HepG2 (cell line): Measurements from ENCODE around the gene NAA38. TPM values are rescaled to one million over a fixed set of nuclear protein-coding genes. Genes with fewer than 3 reads are reported as not detected.

ENCODE experiments used
- ASH2L ChIP-seq: fragments of 300-600, 200-600 bp; sonication (generic); IDR thresholded peaks from 2 replicates; pipeline ENCODE4 v1.7.0; 2017; ENCODE audit warnings: low read depth, mild to moderate bottlenecking, moderate library complexity, mixed read lengths, low read length; ENCODE audit not compliant: insufficient read length
- CREM ChIP-seq, 2 experiments: sonication (generic) in 1 of 2; formaldehyde crosslinking in 1 of 2; IDR thresholded peaks; 2 replicates each; pipeline versions ENCODE4 v1.4.0 to v1.6.1; 2016 to 2020; ENCODE audit warnings: antibody characterized with exemption in 1 of 2, mild to moderate bottlenecking in 1 of 2, missing genetic modification reagents in 1 of 2
- GFI1 ChIP-seq: sonication (generic); formaldehyde crosslinking; IDR thresholded peaks from 2 replicates; pipeline ENCODE4 v1.5.0; 2020; ENCODE audit warnings: missing genetic modification reagents, mild to moderate bottlenecking, borderline replicate concordance
- HNF4A ChIP-seq: sonication (generic); formaldehyde crosslinking; IDR thresholded peaks from 2 replicates; pipeline ENCODE4 v1.4.0; 2020; ENCODE audit warnings: missing genetic modification reagents
- ISX ChIP-seq: sonication (generic); formaldehyde crosslinking; conservative IDR thresholded peaks from 2 replicates; pipeline ENCODE4 v1.5.0; 2020; ENCODE audit warnings: missing genetic modification reagents
- MEIS2 ChIP-seq: sonication (generic); formaldehyde crosslinking; IDR thresholded peaks from 2 replicates; pipeline ENCODE4 v1.9.0; 2021; ENCODE audit warnings: mild to moderate bottlenecking, missing genetic modification reagents
- NKX3-1 ChIP-seq: sonication (generic); formaldehyde crosslinking; IDR thresholded peaks from 2 replicates; pipeline ENCODE4 v1.5.0; 2020; ENCODE audit warnings: missing genetic modification reagents
- NR2C2 ChIP-seq: sonication (generic); formaldehyde crosslinking; IDR thresholded peaks from 2 replicates; pipeline ENCODE4 v1.4.0; 2020; ENCODE audit warnings: missing genetic modification reagents, mild to moderate bottlenecking, moderate library complexity, borderline replicate concordance
- RARG ChIP-seq: sonication (generic); formaldehyde crosslinking; IDR thresholded peaks from 2 replicates; pipeline ENCODE4 v1.4.0; 2020; ENCODE audit warnings: low read depth, mild to moderate bottlenecking, missing genetic modification reagents
- SKIL ChIP-seq: sonication (generic); formaldehyde crosslinking; IDR thresholded peaks from 2 replicates; pipeline ENCODE4 v1.8.0; 2022; ENCODE audit warnings: missing genetic modification reagents, mild to moderate bottlenecking, moderate library complexity, borderline replicate concordance
- SMYD3 ChIP-seq: sonication (generic); formaldehyde crosslinking; IDR thresholded peaks from 2 replicates; pipeline ENCODE4 v1.8.1; 2023; ENCODE audit warnings: mild to moderate bottlenecking, missing genetic modification reagents
- SOX13 ChIP-seq, 3 experiments: fragments of 450-650 bp in 1 of 3; sonication (generic) in 1 of 3; formaldehyde crosslinking in 1 of 3; IDR thresholded peaks in 2 of 3; conservative IDR thresholded peaks in 1 of 3; 2 replicates each; pipeline versions ENCODE4 v1.5.0 to v1.6.1; 2016 to 2020; ENCODE audit warnings: antibody characterized with exemption in 1 of 3, mild to moderate bottlenecking in 1 of 3, missing compliant biosample characterization in 1 of 3, missing genetic modification reagents in 1 of 3, moderate library complexity in 1 of 3
- SP5 ChIP-seq: IDR thresholded peaks from 2 replicates; pipeline ENCODE4 v1.6.1; 2016; ENCODE audit warnings: low read depth, borderline replicate concordance
- SPEN ChIP-seq: sonication (generic); formaldehyde crosslinking; IDR thresholded peaks from 2 replicates; pipeline ENCODE4 v1.5.1; 2020; ENCODE audit warnings: low read depth, mild to moderate bottlenecking, missing genetic modification reagents
- SRSF1 ChIP-seq: fragments of 200-400 bp; formaldehyde crosslinking; optimal IDR thresholded peaks from 2 replicates; pipeline ENCODE3; 2017; ENCODE audit warnings: mild to moderate bottlenecking, low read depth, low read length, moderate library complexity
- U2AF1 ChIP-seq: fragments of 200-400 bp; formaldehyde crosslinking; optimal IDR thresholded peaks from 2 replicates; pipeline ENCODE3; 2017; ENCODE audit warnings: mild to moderate bottlenecking, low read depth, low read length
- YEATS2 ChIP-seq: sonication (generic); formaldehyde crosslinking; IDR thresholded peaks from 2 replicates; pipeline ENCODE4 v1.4.0; 2020; ENCODE audit warnings: missing genetic modification reagents, borderline replicate concordance
- ZBTB7A ChIP-seq: sonication (generic); formaldehyde crosslinking; IDR thresholded peaks from 2 replicates; pipeline ENCODE4 v1.8.0; 2022; ENCODE audit warnings: mild to moderate bottlenecking, missing genetic modification reagents
- ZNF138 ChIP-seq: sonication (generic); formaldehyde crosslinking; IDR thresholded peaks from 2 replicates; pipeline ENCODE4 v1.5.0; 2020; ENCODE audit warnings: mild to moderate bottlenecking, low read depth, missing genetic modification reagents
- ZNF296 ChIP-seq: sonication (generic); formaldehyde crosslinking; conservative IDR thresholded peaks from 2 replicates; pipeline ENCODE4 v1.5.0; 2020; ENCODE audit warnings: mild to moderate bottlenecking, missing genetic modification reagents
- ZNF644 ChIP-seq: IDR thresholded peaks from 2 replicates; pipeline ENCODE4 v1.6.1; 2016; ENCODE audit warnings: low read depth
- ZNF674 ChIP-seq: sonication (generic); formaldehyde crosslinking; IDR thresholded peaks from 2 replicates; pipeline ENCODE4 v1.5.0; 2020; ENCODE audit warnings: low read depth, mild to moderate bottlenecking, missing genetic modification reagents
- ZNF749 ChIP-seq: sonication (generic); formaldehyde crosslinking; IDR thresholded peaks from 2 replicates; pipeline ENCODE4 v1.8.0; 2022; ENCODE audit warnings: mild to moderate bottlenecking, missing genetic modification reagents, moderate library complexity, borderline replicate concordance
- polyA plus RNA-seq, 8 experiments: library from polyadenylated mRNA; depleted of rRNA in 3 of 8; stranded (reverse) in 7 of 8; unstranded in 1 of 8; fragments of >200 nt; fragmentation: Illumina TruSeq in 4 of 8; extraction: Trizol in 4 of 8; gene quantifications; 2 replicates each; pipeline versions ENCODE4 v1.2.1 to v1.2.3, GENCODE V29; 2011 to 2016; ENCODE audit warnings: low read depth in 4 of 8, missing spikeins in 1 of 8, mixed read lengths in 1 of 8; ENCODE audit not compliant: insufficient read depth in 1 of 8
- total RNA-seq, 5 experiments: library from RNA; depleted of rRNA; stranded (reverse); fragments of >200 nt; fragmentation: Illumina TruSeq; extraction: Trizol; gene quantifications; 2 replicates each; pipeline ENCODE4 v1.2.3, GENCODE V29; 2016; ENCODE audit warnings: low read depth in 1 of 5
- TF ChIP-seq, protein P1 (sequence below): sonication (generic); formaldehyde crosslinking; IDR thresholded peaks from 2 replicates; pipeline ENCODE4 v1.4.0; 2020; ENCODE audit warnings: low read depth, mild to moderate bottlenecking, missing genetic modification reagents
- TF ChIP-seq, protein P2 (sequence below): sonication (generic); formaldehyde crosslinking; IDR thresholded peaks from 2 replicates; pipeline ENCODE4 v1.8.0; 2022; ENCODE audit warnings: mild to moderate bottlenecking, missing genetic modification reagents; ENCODE audit not compliant: insufficient replicate concordance

Gene NAA38
- total and polyA plus RNA-seq, 2 of the 13 experiments (the other 11 are each of a cell fraction or from before 2014, with no cell fraction given): 46.9 to 91.6 TPM

GRCh38 chr17:7851438-7852261, 5.7 kb downstream of the NAA38 start (continued):
- TF ChIP-seq SKIL (CRISPR knock-in tag) (0 out of 2 replicates have a peak, but pooled peaks have one; percentile 27), ZNF296 (CRISPR knock-in tag) (no peak), SOX13 (IDR thresholded peaks at IDR 0.05) (no peak), SOX13 (CRISPR knock-in tag; conservative IDR thresholded peaks at IDR 0.05 in 1 of 2, IDR thresholded peaks at IDR 0.05 in 1 of 2) (no peak), GFI1 (CRISPR knock-in tag) (no peak), ZNF674 (no peak), NR2C2 (no peak), RARG (CRISPR knock-in tag) (no peak), ASH2L (no peak), ZNF138 (peak; percentile 24; the same call in 1 of the 2 replicates), SRSF1 (no peak), CREM (IDR thresholded peaks at IDR 0.05) (no peak), CREM (CRISPR knock-in tag; IDR thresholded peaks at IDR 0.05) (no peak), U2AF1 (no peak), ISX (CRISPR knock-in tag) (no peak), MEIS2 (CRISPR knock-in tag) (no peak), HNF4A (CRISPR knock-in tag) (no peak), ZBTB7A (CRISPR knock-in tag) (0 out of 2 replicates have a peak, but pooled peaks have one; percentile 39), ZNF644 (CRISPR knock-in tag) (no peak), NKX3-1 (CRISPR knock-in tag) (no peak), SP5 (CRISPR knock-in tag) (no peak), YEATS2 (CRISPR knock-in tag) (peak; percentile 65; the same call in 1 of the 2 replicates), ZNF749 (no peak), SPEN (no peak), SMYD3 (CRISPR knock-in tag) (no peak)
- TF ChIP-seq, protein P1, sequence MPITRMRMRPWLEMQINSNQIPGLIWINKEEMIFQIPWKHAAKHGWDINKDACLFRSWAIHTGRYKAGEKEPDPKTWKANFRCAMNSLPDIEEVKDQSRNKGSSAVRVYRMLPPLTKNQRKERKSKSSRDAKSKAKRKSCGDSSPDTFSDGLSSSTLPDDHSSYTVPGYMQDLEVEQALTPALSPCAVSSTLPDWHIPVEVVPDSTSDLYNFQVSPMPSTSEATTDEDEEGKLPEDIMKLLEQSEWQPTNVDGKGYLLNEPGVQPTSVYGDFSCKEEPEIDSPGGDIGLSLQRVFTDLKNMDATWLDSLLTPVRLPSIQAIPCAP (CRISPR knock-in tag): no peak
- TF ChIP-seq, protein P2, sequence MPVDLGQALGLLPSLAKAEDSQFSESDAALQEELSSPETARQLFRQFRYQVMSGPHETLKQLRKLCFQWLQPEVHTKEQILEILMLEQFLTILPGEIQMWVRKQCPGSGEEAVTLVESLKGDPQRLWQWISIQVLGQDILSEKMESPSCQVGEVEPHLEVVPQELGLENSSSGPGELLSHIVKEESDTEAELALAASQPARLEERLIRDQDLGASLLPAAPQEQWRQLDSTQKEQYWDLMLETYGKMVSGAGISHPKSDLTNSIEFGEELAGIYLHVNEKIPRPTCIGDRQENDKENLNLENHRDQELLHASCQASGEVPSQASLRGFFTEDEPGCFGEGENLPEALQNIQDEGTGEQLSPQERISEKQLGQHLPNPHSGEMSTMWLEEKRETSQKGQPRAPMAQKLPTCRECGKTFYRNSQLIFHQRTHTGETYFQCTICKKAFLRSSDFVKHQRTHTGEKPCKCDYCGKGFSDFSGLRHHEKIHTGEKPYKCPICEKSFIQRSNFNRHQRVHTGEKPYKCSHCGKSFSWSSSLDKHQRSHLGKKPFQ (CRISPR knock-in tag): no peak
